H1 (cell line): ENCODE measurements around the gene ZBTB4. TPM values are rescaled to one million over a fixed set of nuclear protein-coding genes. Genes with fewer than 3 reads are reported as not detected.
A peak's percentile ranks its signal among the peaks of the same experiment; 100 is the strongest.

Source experiments
- CEBPB ChIP-seq: IDR thresholded peaks from 2 replicates; pipeline ENCODE4 v1.6.1; 2012; ENCODE audit warnings: low read depth, low read length
- CHD2 ChIP-seq: IDR thresholded peaks from 2 replicates; pipeline ENCODE4 v1.6.1; 2012; ENCODE audit warnings: low read length, improper control_type of control experiment
- GTF2F1 ChIP-seq: IDR thresholded peaks from 2 replicates; pipeline ENCODE4 v1.6.1; 2012; ENCODE audit warnings: low read depth, low read length, improper control_type of control experiment, borderline replicate concordance
- KDM5A ChIP-seq: fragments of 200-600 bp; IDR thresholded peaks from 2 replicates; pipeline ENCODE4 v1.7.1; 2012; ENCODE audit warnings: mild to moderate bottlenecking, low read length, inconsistent platforms, mixed read lengths
- NANOG ChIP-seq: IDR thresholded peaks from 2 replicates; pipeline ENCODE4 v1.6.1; 2011; ENCODE audit warnings: low read length, low read depth, mild to moderate bottlenecking, inconsistent platforms; ENCODE audit not compliant: insufficient read depth, poor library complexity, severe bottlenecking
- POLR2A ChIP-seq, 2 experiments: IDR thresholded peaks; 1 replicate in 1 of 2; 2 replicates in 1 of 2; pipeline ENCODE4 v1.6.1; 2011; ENCODE audit warnings: low read depth in 2 of 2, low read length in 2 of 2, mild to moderate bottlenecking in 2 of 2; ENCODE audit errors: control extremely low read depth in 1 of 2
- RBBP5 ChIP-seq: IDR thresholded peaks from 2 replicates; pipeline ENCODE4 v1.7.1; 2012; ENCODE audit warnings: low read depth, mild to moderate bottlenecking, inconsistent platforms, low read length, moderate library complexity, borderline replicate concordance
- RXRA ChIP-seq: IDR thresholded peaks from 2 replicates; pipeline ENCODE4 v1.6.1; 2011; ENCODE audit warnings: low read depth, mild to moderate bottlenecking, low read length, moderate library complexity; ENCODE audit not compliant: insufficient read depth
- SRF ChIP-seq: IDR thresholded peaks from 2 replicates; pipeline ENCODE4 v1.6.1; 2011; ENCODE audit warnings: mild to moderate bottlenecking, low read depth, low read length, moderate library complexity
- TCF12 ChIP-seq: IDR thresholded peaks from 2 replicates; pipeline ENCODE4 v1.6.1; 2011; ENCODE audit warnings: low read depth, mild to moderate bottlenecking, low read length
- TEAD4 ChIP-seq: IDR thresholded peaks from 2 replicates; pipeline ENCODE4 v1.6.1; 2012; ENCODE audit warnings: low read depth, low read length, inconsistent platforms, mixed read lengths
- polyA plus RNA-seq, 7 experiments: library from polyadenylated mRNA; depleted of rRNA in 3 of 7; stranded (reverse) in 5 of 7; unstranded in 2 of 7; fragments of >200 nt in 5 of 7; fragments of 200-250 nt in 2 of 7; gene quantifications; 1 replicate in 5 of 7; 2 replicates in 1 of 7; 4 replicates in 1 of 7; pipeline versions ENCODE4 v1.2.1 to v1.2.3, GENCODE V29; 2011 to 2013; ENCODE audit warnings: missing spikeins in 2 of 7, mixed read lengths in 2 of 7
- total RNA-seq: library from RNA; stranded (reverse); fragmentation: NEBNext Ultra II Directional; extraction: Animal tissue kit (Norgen Biotek cat#: 25700); gene quantifications from 2 replicates; pipeline ENCODE4 v1.2.1, GENCODE V29; 2021
- TF ChIP-seq, protein P1 (sequence below): IDR thresholded peaks from 2 replicates; pipeline ENCODE4 v1.6.1; 2012; ENCODE audit warnings: inconsistent platforms
- TF ChIP-seq, protein P2 (sequence below), 3 experiments: IDR thresholded peaks; 1 replicate in 2 of 3; 2 replicates in 1 of 3; pipeline versions ENCODE4 v1.5.1 to v1.6.1; 2011; ENCODE audit warnings: low read length in 3 of 3, mild to moderate bottlenecking in 3 of 3, inconsistent platforms in 2 of 3, low read depth in 1 of 3, moderate library complexity in 1 of 3; ENCODE audit not compliant: insufficient read depth in 1 of 3; ENCODE audit errors: control extremely low read depth in 1 of 3

ZBTB4 gene
- total and polyA plus RNA-seq, 2 of the 8 experiments (the other 6 are each of a cell fraction or from before 2014, with no cell fraction given): 5.9 to 10.1 TPM

DNA sequence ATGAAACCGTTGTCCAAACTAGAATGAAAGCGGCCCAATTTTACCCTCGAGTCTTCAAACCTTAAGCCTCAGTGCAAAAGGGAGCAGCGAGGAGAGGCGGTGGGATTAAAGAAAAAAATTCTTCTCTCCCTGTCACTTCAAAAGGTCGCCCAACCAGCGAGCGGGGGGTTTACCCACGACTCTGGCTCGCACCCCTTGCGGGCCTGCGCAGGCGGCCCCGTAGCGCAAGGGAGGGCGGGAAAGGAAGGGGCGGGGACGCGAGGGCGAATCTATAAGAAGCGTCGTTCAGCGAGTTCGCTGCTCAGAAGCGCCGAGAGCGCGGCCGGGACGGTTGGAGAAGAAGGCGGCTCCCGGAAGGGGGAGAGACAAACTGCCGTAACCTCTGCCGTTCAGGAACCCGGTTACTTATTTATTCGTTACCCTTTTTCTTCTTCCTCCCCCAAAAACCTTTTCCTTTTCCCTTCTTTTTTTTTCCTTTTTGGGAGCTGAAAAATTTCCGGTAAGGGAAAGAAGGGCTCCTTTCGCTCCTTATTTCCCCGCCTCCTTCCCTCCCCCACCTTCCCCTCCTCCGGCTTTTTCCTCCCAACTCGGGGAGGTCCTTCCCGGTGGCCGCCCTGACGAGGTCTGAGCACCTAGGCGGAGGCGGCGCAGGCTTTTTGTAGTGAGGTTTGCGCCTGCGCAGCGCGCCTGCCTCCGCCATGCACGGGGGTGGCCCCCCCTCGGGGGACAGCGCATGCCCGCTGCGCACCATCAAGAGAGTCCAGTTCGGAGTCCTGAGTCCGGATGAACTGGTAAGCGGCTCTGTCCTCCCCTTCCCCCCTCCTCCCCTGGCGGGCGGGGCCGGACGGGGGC is 4.9 kb upstream of the ZBTB4 start, which contains the start of gene POLR2A (continued):
- TF ChIP-seq, protein P1, sequence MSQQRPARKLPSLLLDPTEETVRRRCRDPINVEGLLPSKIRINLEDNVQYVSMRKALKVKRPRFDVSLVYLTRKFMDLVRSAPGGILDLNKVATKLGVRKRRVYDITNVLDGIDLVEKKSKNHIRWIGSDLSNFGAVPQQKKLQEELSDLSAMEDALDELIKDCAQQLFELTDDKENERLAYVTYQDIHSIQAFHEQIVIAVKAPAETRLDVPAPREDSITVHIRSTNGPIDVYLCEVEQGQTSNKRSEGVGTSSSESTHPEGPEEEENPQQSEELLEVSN: no peak; the same call in 1 of the 2 replicates
- no peak for TF ChIP-seq CHD2
- no peak for TF ChIP-seq RXRA
- TF ChIP-seq POLR2A (IDR thresholded peaks at IDR 0.05; ENCODE audit: control extremely low read depth in 1 of 2, low read depth in 2 of 2, low read length in 2 of 2): peak; percentile 100
- TF ChIP-seq, protein P2, sequence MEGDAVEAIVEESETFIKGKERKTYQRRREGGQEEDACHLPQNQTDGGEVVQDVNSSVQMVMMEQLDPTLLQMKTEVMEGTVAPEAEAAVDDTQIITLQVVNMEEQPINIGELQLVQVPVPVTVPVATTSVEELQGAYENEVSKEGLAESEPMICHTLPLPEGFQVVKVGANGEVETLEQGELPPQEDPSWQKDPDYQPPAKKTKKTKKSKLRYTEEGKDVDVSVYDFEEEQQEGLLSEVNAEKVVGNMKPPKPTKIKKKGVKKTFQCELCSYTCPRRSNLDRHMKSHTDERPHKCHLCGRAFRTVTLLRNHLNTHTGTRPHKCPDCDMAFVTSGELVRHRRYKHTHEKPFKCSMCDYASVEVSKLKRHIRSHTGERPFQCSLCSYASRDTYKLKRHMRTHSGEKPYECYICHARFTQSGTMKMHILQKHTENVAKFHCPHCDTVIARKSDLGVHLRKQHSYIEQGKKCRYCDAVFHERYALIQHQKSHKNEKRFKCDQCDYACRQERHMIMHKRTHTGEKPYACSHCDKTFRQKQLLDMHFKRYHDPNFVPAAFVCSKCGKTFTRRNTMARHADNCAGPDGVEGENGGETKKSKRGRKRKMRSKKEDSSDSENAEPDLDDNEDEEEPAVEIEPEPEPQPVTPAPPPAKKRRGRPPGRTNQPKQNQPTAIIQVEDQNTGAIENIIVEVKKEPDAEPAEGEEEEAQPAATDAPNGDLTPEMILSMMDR (IDR thresholded peaks at IDR 0.05; ENCODE audit: control extremely low read depth in 1 of 3, insufficient read depth in 1 of 3, low read depth in 1 of 3, low read length in 3 of 3): no peak
- TF ChIP-seq NANOG: peak; percentile 41
- TF ChIP-seq TEAD4: no peak
- no peak; the same call in 1 of the 2 replicates for TF ChIP-seq TCF12
- no peak for TF ChIP-seq CEBPB
- peak; percentile 95 for TF ChIP-seq GTF2F1
- no peak for TF ChIP-seq KDM5A
- TF ChIP-seq RBBP5: no peak; the same call in 1 of the 2 replicates
- no peak for TF ChIP-seq SRF
